Mucosa of descending colon (tissue), 3 donors: ENCODE data around the gene TOM1L1. TPM values are rescaled to one million over a fixed set of nuclear protein-coding genes. Genes with fewer than 3 reads are reported as not detected.
A peak's percentile ranks its signal among the peaks of the same experiment; 100 is the strongest.

ENCODE experiments used
- ATAC-seq: fragments of 200-7000 bp; cut with Tn5 transposase; one replicate; pipeline ENCODE4 v1.9.1; 2020; ENCODE audit warnings: mild to moderate bottlenecking, moderate library complexity
- DNase-seq, 3 donors: peaks; one replicate each; pipeline ENCODE4 v3.0.0-alpha.2; 2020
- H3K36me3 ChIP-seq: fragments of 200-600 bp; one replicate; pipeline ENCODE4 v1.8.0; 2021; ENCODE audit warnings: low read depth, mild to moderate bottlenecking
- H3K4me1 ChIP-seq: fragments of 200-600 bp; one replicate; pipeline ENCODE4 v1.8.0; 2021; ENCODE audit warnings: low read depth, mild to moderate bottlenecking
- H3K4me3 ChIP-seq: fragments of 200-600 bp; one replicate; pipeline ENCODE4 v1.8.0; 2021; ENCODE audit warnings: mild to moderate bottlenecking
- H3K9me3 ChIP-seq: fragments of 200-600 bp; one replicate; pipeline ENCODE4 v1.8.0; 2021; ENCODE audit warnings: mild to moderate bottlenecking
- CTCF ChIP-seq: fragments of 200-600 bp; IDR thresholded peaks from one replicate; pipeline ENCODE4 v1.8.0; 2022; ENCODE audit warnings: antibody characterized with exemption, mild to moderate bottlenecking
- intact Hi-C, 2 donors: fragments of 100-400 bp; cut with DNase I in 1 of 2; cut with micrococcal nuclease in 1 of 2; formaldehyde crosslinking; loops; one replicate each; pipeline versions ENCODE4 v1.11.0 to v1.11.1; 2022; cut with DNase I, micrococcal nuclease
- total RNA-seq, 3 donors: library from RNA; stranded (reverse); fragmentation: NEBNext Ultra II Directional in 2 of 3; extraction: Animal tissue kit (Norgen Biotek cat#: 25700) in 2 of 3; gene quantifications; one replicate each; pipeline versions ENCODE4 v1.2.1 to v1.2.4, GENCODE V29; 2021 to 2023
- donor health status: DM: no; HTN: no; CAD: no; lungs with moderate emphysema.
- donor health status: DM: no; HTN: no; CAD: no.
- donor health status: DM: no; HTN: yes; CAD: no.

The TOM1L1 gene
- total RNA-seq, 3 donors from 2014 or later = 37.3 to 68.7 (median 49.8) TPM

GRCh38 chr17:54968262-54968987 lies 67.8 kb downstream of the TOM1L1 start, which contains the start of the genes COX11 and STXBP4:
COX11 (minus strand) TSS chr17:54968654; CDS start chr17:54968646, 8 bp downstream.
STXBP4 (plus strand) TSS chr17:54968765; CDS start chr17:54986220, 17,455 bp downstream.
- no peak for TF ChIP-seq CTCF
- intact Hi-C loops = no loop called here
- peaks cover 9% of the 10 kb centered on the region for H3K4me1 ChIP-seq
- DNase-seq (peak; percentile 96 to 98 (median 97)), ATAC-seq (peak; percentile 99)
- H3K9me3 ChIP-seq = no peaks in the 10 kb centered on the region
- H3K36me3 ChIP-seq = no peaks in the 10 kb centered on the region
- H3K4me3 ChIP-seq = peak within 1 kb of the TSS; percentile 69

- peak; percentile 38 for ATAC-seq
- H3K4me3 ChIP-seq = peak overlapping the region; percentile 69
- H3K9me3 ChIP-seq = no peaks in the 10 kb centered on the region
- TF ChIP-seq CTCF = no peak
- peaks cover 9% of the 10 kb centered on the region for H3K4me1 ChIP-seq
- intact Hi-C loops = no loop called here
- no peak for DNase-seq
- no peaks in the 10 kb centered on the region for H3K36me3 ChIP-seq
Observed at GRCh38 chr17:54968988-54969332, 68.3 kb downstream of the TOM1L1 start.

- DNase-seq (no peak), ATAC-seq (no peak)
- no peak for TF ChIP-seq CTCF
- intact Hi-C loops = no loop called here
- Histone ChIP-seq H3K9me3 (no peaks in the 10 kb centered on the region), H3K4me3 (no peak overlapping the region), H3K4me1 (peaks cover 9% of the 10 kb centered on the region), H3K36me3 (no peaks in the 10 kb centered on the region)
Observed at GRCh38 chr17:54969658-54970572, 69.3 kb downstream of the TOM1L1 start.

- Histone ChIP-seq H3K9me3 (no peaks in the 10 kb centered on the region), H3K4me3 (no peak overlapping the region), H3K36me3 (no peaks in the 10 kb centered on the region), H3K4me1 (peaks cover 9% of the 10 kb centered on the region)
- ATAC-seq = no peak
- TF ChIP-seq CTCF = no peak
- DNase-seq = no peak
- intact Hi-C loops = no loop called here
Observed at GRCh38 chr17:54971147-54971546, 70.5 kb downstream of the TOM1L1 start.

GRCh38 chr17:54971901-54972300 lies 71.2 kb downstream of the TOM1L1 start:
- DNase-seq = no peak
- no peak for TF ChIP-seq CTCF
- no peak overlapping the region for H3K4me3 ChIP-seq
- H3K36me3 ChIP-seq = no peaks in the 10 kb centered on the region
- no peak for ATAC-seq
- H3K9me3 ChIP-seq = no peaks in the 10 kb centered on the region
- peaks cover 9% of the 10 kb centered on the region for H3K4me1 ChIP-seq
- intact Hi-C loops = no loop called here
